Measurements from ENCODE around the gene C20orf96.
"Not testable (repeated sequence)": the region's sequence is repeated elsewhere in the genome, so short reads cannot be mapped to it uniquely, and the experiment has no call there.

The C20orf96 gene

DNA sequence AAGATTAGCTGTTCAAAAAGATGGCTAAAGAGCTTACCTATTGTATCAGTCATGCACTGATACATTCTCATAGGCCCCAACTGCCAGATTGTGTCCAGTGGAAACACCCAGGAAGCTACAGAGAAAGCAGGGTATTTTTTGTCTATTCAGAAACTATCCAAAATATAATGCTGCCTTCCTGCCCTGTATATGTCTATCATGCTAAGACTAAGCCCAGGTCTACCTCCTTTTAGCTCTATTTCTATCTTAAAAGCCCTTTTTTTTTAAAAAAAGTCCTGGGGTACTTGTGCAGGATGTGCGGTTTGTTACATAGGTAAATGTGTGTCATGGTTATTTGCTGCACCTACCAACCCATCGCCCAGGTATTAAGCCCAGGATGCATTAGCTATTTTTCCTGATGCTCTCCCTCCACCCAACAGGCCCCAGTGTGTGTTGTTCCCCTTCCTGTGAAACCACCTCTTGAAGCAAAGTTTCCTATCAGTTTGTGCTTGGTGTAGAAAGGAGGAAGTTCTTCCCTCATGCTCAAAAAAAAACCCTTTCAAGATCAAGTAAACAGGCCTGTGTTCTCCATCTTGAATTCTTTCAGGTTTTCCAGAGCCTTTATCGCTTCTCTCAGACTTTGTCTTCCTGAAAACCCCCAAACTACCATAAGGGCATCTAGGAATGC, 63.0 kb downstream of the C20orf96 start:
- DNase-seq (ENCODE audit: low read depth) = no peak

DNA sequence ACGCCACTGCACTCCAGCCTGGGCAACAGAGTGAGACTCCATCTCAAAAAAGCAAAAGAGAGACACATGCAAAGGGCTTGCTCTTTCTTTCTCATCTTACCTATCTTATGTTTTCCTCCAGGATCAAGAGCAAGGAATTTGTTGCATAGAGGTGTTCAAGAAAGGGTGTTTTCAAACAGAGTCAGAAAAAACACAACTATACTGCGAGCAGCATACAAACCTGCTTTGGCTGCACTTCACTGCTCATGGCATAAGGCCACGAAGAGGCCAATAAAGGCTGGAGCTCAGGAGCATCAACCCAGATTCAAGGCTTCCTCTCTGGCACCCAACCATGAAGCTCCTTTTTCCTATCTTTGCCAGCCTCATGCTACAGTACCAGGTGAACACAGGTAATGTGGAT, 63.6 kb downstream of the C20orf96 start, which contains the start of gene DEFB129:
DEFB129 (plus strand) TSS at position 301 of the 400 bp plus-strand sequence; CDS start at position 332, 31 bp downstream.
- DNase-seq (ENCODE audit: low read depth) = no peak

DNA sequence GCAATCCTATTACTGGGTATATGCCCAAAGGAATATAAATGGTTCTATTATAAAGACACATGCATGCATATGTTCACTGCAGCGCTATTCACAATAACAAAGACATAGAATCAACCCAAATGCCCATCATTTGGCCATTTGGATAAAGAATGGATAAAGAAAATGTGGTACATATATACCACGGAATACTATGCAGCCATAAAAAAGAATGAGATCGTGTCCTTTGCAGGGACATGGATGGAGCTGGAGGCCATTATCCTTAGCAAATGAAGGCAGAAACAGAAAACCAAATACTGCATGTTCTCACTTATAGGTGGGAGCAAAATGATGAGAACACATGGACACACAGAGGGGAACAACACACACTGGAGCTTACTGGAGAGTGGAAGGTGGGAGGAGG, 64.7 kb downstream of the C20orf96 start:
- not testable (repeated sequence) for DNase-seq (ENCODE audit: low read depth)

DNA sequence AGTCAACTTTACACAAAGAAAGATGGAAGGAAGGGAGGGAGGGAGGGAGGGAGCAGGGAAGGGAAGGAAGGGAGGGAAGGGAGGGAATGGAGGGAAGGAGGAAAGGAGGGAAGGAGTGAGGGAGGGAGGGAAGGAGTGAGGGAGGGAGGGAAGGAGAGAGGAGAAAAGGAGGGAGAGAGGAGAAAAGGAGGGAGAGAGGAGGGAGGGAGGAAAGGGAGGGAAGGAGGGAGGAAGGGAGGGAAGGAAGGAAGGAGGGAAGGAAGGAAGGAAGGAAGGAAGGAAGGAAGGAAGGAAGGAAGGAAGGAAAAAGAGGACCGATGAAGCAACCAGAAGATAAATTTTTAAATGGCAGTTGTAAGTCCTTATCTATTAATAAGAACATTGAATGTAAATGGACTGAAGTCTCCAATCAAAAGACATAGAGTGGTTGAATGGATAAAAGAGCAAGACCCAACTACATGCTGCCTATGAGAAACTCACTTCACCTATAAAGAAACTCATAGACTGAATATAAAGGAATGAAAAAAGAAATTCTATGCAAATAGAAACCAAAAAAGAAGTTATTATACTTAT, 69.2 kb downstream of the C20orf96 start:
- DNase-seq (ENCODE audit: low read depth) = no peak
